ENCODE measurements around the gene SMPD1.

The SMPD1 gene

DNA sequence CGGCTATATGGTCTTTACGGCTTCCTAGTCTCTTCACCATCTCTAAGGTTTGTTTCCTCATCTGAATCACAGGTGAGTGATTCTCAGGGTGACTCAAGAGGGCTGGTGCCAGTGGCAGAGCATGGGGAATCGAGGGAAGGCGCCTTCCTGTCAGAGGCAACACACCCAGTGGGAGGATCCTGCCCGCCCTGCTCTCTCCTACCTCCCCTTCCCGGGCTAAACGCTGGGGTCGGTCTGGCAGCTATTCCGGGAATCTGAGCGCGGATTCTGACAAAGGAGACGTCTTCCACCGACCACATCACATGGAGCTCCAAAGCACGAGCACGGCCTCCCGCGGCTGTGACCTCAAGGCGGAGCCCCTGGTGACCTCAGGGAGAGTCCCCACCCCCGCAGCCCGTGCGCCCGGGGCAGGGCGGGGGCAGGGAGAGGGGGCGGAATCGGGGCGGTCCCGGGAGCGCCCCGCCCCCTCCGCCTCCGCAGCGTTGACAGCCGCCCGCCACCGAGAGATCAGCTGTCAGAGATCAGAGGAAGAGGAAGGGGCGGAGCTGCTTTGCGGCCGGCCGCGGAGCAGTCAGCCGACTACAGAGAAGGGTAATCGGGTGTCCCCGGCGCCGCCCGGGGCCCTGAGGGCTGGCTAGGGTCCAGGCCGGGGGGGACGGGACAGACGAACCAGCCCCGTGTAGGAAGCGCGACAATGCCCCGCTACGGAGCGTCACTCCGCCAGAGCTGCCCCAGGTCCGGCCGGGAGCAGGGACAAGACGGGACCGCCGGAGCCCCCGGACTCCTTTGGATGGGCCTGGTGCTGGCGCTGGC lies at the start of gene SMPD1:
Gene SMPD1 (plus strand): TSS at position 570 of the 813 bp plus-strand sequence. CDS start 125 bp downstream, at position 695.
- in situ Hi-C loops (cut with MboI; ENCODE audit: low sequenced_read_pairs, unreplicated experiment) = no loop called here
- peak; percentile 98 for DNase-seq (ENCODE audit: low spot score)
- TF ChIP-seq CTCF (IDR thresholded peaks at IDR 0.05; ENCODE audit: borderline replicate concordance, control extremely low read depth, extremely low read depth, insufficient read depth, missing control alignments) = no peak

GRCh38 chr11:6345366-6345765 lies 44.9 kb upstream of the SMPD1 start:
- in situ Hi-C loops (cut with MboI; ENCODE audit: low sequenced_read_pairs, unreplicated experiment) = no loop called here
- no peak for DNase-seq (ENCODE audit: low spot score)
- no peak for TF ChIP-seq CTCF (IDR thresholded peaks at IDR 0.05; ENCODE audit: borderline replicate concordance, control extremely low read depth, extremely low read depth, insufficient read depth, missing control alignments)

DNA sequence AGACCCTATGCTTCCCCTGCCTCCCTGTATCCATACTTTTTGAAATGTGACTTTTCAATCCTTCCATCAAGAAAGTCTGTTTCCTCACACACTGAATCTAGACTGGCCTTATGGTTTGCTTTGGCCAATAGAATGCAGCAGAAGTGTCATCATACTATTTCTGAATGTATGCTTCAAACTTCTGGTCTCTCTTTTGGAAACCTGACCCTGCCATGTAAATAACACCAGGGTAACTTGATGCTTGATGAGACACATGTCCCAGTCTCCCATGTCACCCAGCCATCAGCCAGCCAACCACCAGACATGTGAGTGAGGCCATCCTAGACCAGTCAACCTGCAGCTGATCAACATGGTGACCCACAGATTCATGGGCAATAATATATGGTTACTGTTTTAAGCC lies 40.2 kb upstream of the SMPD1 start:
- no peak for TF ChIP-seq CTCF (IDR thresholded peaks at IDR 0.05; ENCODE audit: borderline replicate concordance, control extremely low read depth, extremely low read depth, insufficient read depth, missing control alignments)
- DNase-seq (ENCODE audit: low spot score) = no peak
- in situ Hi-C loops (cut with MboI; ENCODE audit: low sequenced_read_pairs, unreplicated experiment) = no loop called here

- in situ Hi-C loops (cut with MboI; ENCODE audit: low sequenced_read_pairs, unreplicated experiment) = no loop called here
- no peak for DNase-seq (ENCODE audit: low spot score)
- TF ChIP-seq CTCF (IDR thresholded peaks at IDR 0.05; ENCODE audit: borderline replicate concordance, control extremely low read depth, extremely low read depth, insufficient read depth, missing control alignments) = no peak
Measured at GRCh38 chr11:6350486-6350885, 39.8 kb upstream of the SMPD1 start.

GRCh38 chr11:6351782-6352382 lies 38.4 kb upstream of the SMPD1 start:
- no peak for TF ChIP-seq CTCF (IDR thresholded peaks at IDR 0.05; ENCODE audit: borderline replicate concordance, control extremely low read depth, extremely low read depth, insufficient read depth, missing control alignments)
- in situ Hi-C loops (cut with MboI; ENCODE audit: low sequenced_read_pairs, unreplicated experiment) = no loop called here
- DNase-seq (ENCODE audit: low spot score) = no peak

- peak; percentile 92 for TF ChIP-seq CTCF (IDR thresholded peaks at IDR 0.05; ENCODE audit: borderline replicate concordance, control extremely low read depth, extremely low read depth, insufficient read depth, missing control alignments)
- in situ Hi-C loops (cut with MboI; ENCODE audit: low sequenced_read_pairs, unreplicated experiment) = no loop called here
- peak; percentile 66 for DNase-seq (ENCODE audit: low spot score)
Measured at GRCh38 chr11:6353367-6353987, 36.8 kb upstream of the SMPD1 start.

All from GM13976 (cell line).